Epithelial cell of proximal tubule (primary cell): ENCODE results near the gene CCR2. TPM values are rescaled to one million over a fixed set of nuclear protein-coding genes. Genes with fewer than 3 reads are reported as not detected.
"Not testable (repeated sequence)": the region's sequence is repeated elsewhere in the genome, so short reads cannot be mapped to it uniquely, and the experiment has no call there.

Experiments
- DNase-seq: peaks from one replicate; pipeline ENCODE4 v3.0.0-alpha.2; 2011; ENCODE audit warnings: low read depth
- H3K4me3 ChIP-seq: 2 replicates; pipeline ENCODE4 v1.5.1; 2011; ENCODE audit warnings: low read depth, mild to moderate bottlenecking, low read length
- total RNA-seq: library from RNA; depleted of rRNA; stranded (reverse); fragments of >200 nt; gene quantifications from 2 replicates; pipeline ENCODE4 v1.2.3, GENCODE V29; 2015
- TF ChIP-seq, protein P1 (sequence below): conservative IDR thresholded peaks from 2 replicates; pipeline ENCODE4 v1.5.1; 2012; ENCODE audit warnings: low read depth, mild to moderate bottlenecking, low read length

The CCR2 gene
- total RNA-seq, 1 donor from 2014 or later, result not detected

GRCh38 chr3:46386205-46386604, 32.3 kb downstream of the CCR2 start:
- TF ChIP-seq, protein P1, sequence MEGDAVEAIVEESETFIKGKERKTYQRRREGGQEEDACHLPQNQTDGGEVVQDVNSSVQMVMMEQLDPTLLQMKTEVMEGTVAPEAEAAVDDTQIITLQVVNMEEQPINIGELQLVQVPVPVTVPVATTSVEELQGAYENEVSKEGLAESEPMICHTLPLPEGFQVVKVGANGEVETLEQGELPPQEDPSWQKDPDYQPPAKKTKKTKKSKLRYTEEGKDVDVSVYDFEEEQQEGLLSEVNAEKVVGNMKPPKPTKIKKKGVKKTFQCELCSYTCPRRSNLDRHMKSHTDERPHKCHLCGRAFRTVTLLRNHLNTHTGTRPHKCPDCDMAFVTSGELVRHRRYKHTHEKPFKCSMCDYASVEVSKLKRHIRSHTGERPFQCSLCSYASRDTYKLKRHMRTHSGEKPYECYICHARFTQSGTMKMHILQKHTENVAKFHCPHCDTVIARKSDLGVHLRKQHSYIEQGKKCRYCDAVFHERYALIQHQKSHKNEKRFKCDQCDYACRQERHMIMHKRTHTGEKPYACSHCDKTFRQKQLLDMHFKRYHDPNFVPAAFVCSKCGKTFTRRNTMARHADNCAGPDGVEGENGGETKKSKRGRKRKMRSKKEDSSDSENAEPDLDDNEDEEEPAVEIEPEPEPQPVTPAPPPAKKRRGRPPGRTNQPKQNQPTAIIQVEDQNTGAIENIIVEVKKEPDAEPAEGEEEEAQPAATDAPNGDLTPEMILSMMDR, result no peak
- DNase-seq, result no peak
- no peak overlapping the region for H3K4me3 ChIP-seq

DNA sequence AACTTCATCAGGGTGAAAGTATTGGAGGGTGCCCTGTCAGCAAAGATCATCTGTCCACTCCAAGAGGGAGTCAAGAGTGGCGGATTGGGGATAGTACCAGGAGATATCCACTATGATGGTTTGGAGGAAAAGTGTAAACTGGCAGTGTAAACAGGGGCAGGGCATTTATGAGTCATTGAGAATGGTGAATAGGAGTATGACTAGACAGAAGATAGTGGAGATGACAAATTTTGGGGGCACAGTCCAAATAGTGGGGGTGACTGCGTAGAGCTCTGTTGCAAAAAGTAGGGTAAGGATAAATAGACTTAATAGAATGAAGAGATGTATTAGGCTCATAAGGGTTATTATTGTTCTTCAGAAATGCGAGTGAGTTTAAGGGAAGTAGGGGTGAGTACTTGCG, 34.9 kb downstream of the CCR2 start:
- not testable (repeated sequence) for DNase-seq, H3K4me3 ChIP-seq

- no peak overlapping the region for H3K4me3 ChIP-seq
- TF ChIP-seq, protein P1, result no peak
- DNase-seq, result no peak
Measured at GRCh38 chr3:46389306-46389705, 35.4 kb downstream of the CCR2 start.

DNA sequence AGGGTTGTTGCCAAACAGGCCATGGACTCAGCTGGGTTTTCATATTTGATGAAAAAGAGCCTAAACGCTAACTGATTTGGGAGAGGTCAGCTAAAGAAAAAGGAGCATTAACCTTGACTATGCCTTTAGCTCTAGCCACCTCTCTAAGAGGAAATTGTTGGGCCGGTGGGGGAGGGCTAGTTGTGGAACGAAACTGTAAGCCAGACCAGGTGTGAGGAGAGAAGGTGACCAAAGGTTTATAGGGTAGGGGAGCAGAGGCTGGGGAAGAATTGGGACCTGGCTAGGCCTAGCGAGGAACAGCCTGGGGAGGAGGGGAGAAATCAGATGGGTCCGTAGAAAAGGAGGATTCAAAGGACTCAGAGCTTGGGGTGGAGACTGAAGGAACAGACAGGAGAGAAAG, 37.6 kb downstream of the CCR2 start:
- DNase-seq, H3K4me3 ChIP-seq: not testable (repeated sequence)

GRCh38 chr3:46393011-46393410, 39.1 kb downstream of the CCR2 start:
- DNase-seq, result no peak
- TF ChIP-seq, protein P1, result no peak
- H3K4me3 ChIP-seq, result no peak overlapping the region

GRCh38 chr3:46393554-46394434, 39.9 kb downstream of the CCR2 start:
- no peak for DNase-seq
- no peak overlapping the region for H3K4me3 ChIP-seq
- TF ChIP-seq, protein P1, result peak; percentile 17

DNA sequence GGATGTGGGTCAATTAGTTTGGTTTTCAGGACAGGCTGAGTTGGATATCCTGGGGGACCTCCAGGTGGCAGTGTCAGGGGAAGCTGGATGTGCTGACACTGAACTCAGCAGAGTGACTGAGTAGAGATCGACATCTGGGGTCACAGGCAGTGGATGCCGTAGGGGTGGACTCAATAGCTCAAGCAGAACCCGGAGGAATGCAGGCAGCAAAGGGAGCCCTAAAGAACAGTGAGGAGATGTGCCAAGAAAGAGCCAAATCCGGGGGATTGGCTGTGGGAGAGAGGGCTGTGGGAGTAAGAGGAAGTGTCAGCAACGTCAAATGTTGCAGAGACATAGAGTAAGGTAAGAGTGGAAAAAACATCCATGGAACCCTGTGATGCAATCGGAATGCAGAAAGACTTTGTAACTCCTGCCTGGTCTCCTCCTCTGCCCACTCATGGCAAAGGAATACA, 41.3 kb downstream of the CCR2 start:
- no peak overlapping the region for H3K4me3 ChIP-seq
- no peak for DNase-seq
- TF ChIP-seq, protein P1, result peak; percentile 24
